ENCODE results near the gene FZD10.

The FZD10 gene

GRCh38 chr12:130162267-130162666 lies at the start of gene FZD10:
TSS of gene FZD10 (plus strand) at chr12:130162464. CDS start at chr12:130162943, 479 bp downstream.
- DNase-seq, result no peak

- no peak for DNase-seq
These were observed 47.3 kb upstream of the FZD10 start for GRCh38 chr12:130114952-130115351.

GRCh38 chr12:130115646-130116045 lies 46.6 kb upstream of the FZD10 start:
- DNase-seq, result no peak

GRCh38 chr12:130116791-130117190 lies 45.5 kb upstream of the FZD10 start:
- DNase-seq, result no peak

- no peak for DNase-seq
These were observed 45.0 kb upstream of the FZD10 start for GRCh38 chr12:130117233-130117632.

- DNase-seq, result no peak
These were observed 44.6 kb upstream of the FZD10 start for GRCh38 chr12:130117701-130118100.

- no peak for DNase-seq
These were observed 44.1 kb upstream of the FZD10 start for GRCh38 chr12:130118181-130118580.

- no peak for DNase-seq
These were observed 42.9 kb upstream of the FZD10 start for GRCh38 chr12:130119241-130119861.

- no peak for DNase-seq
These were observed 42.1 kb upstream of the FZD10 start for GRCh38 chr12:130120012-130120805.

GRCh38 chr12:130121226-130122000 lies 40.9 kb upstream of the FZD10 start:
- no peak for DNase-seq

- no peak for DNase-seq
These were observed 39.9 kb upstream of the FZD10 start for GRCh38 chr12:130122356-130122755.

GRCh38 chr12:130124106-130124505 lies 38.2 kb upstream of the FZD10 start:
- DNase-seq, result no peak

- DNase-seq, result no peak
These were observed 37.5 kb upstream of the FZD10 start for GRCh38 chr12:130124605-130125244.

- DNase-seq, result no peak
These were observed 36.2 kb upstream of the FZD10 start for GRCh38 chr12:130126023-130126432.

GRCh38 chr12:130127532-130127911 lies 34.7 kb upstream of the FZD10 start:
- no peak for DNase-seq

- DNase-seq, result no peak
These were observed 34.1 kb upstream of the FZD10 start for GRCh38 chr12:130127912-130128789.

GRCh38 chr12:130128790-130129735 lies 33.2 kb upstream of the FZD10 start:
- no peak for DNase-seq

- no peak for DNase-seq
These were observed 31.9 kb upstream of the FZD10 start for GRCh38 chr12:130130346-130130745.

GRCh38 chr12:130131025-130131424 lies 31.2 kb upstream of the FZD10 start:
- DNase-seq, result no peak

- DNase-seq, result no peak
These were observed 30.5 kb upstream of the FZD10 start for GRCh38 chr12:130131801-130132200.

Data from SHP77 treated with DMSO at 0.1 percent for 48 hours (cell line).